NCI-H460 (cell line): Measurements from ENCODE around the gene ITGB2. TPM values are rescaled to one million over a fixed set of nuclear protein-coding genes. Genes with fewer than 3 reads are reported as not detected.

Experiments
- DNase-seq: peaks from one replicate; pipeline ENCODE4 v3.0.0-alpha.2; 2016; ENCODE audit warnings: low read depth; ENCODE audit errors: extremely low read depth
- total RNA-seq: library from RNA; depleted of rRNA; stranded (reverse); fragments of >200 nt; shearing (Covaris generic); gene quantifications from 2 replicates; pipeline ENCODE4 v1.2.3, GENCODE V29; 2014

Gene ITGB2
- total RNA-seq, 1 experiment from 2014 or later: 0.92 TPM

DNA sequence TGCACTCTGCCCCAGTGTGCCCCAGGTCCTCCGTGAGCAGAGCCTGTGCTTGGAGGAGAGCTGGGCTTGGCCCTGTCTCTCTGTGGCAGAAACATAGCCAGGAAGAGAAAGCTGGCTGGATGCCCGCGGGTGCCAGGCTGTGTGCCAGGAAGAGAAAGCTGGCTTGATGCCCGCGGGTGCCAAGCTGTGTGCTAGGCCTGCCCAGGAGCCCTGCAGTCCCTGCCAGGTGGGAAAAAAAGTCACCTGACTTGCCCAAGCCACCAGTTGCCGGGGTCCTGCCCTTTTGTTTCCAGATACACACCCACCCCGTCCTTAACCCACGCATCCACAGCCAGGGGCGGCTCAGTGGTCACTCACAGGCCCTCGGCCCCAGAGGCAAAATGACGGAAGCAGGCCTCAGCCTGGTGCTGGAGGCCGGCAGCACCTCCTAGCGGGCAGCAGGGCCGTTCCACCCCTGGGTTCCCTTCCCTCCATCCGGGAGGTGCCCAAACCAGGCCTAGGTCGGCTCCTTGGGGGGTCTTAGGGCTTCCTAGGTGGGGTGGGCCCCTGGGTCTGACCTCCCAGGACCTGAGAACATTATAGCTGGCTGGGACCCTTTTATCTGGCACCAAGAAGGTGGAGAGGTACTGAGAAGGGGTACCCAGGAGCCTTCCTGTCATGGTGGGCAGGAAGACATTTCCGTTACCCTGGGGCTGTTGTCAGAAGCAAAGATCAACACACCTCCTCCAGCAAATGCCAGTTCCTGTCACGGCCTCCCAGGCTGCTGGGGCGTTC, 9.1 kb downstream of the ITGB2 start:
- DNase-seq: peak; percentile 50

DNA sequence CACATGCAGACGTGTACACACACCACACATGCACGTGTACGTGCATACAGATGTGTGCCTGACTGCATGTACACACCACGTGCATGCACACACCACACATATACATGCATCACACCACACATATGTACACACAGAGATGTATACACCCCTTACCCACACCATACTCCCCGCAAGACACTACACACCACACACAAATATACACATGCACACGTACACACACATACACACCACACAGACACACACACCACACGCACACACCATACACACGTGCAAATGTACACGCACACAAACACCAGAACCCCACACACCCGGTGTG, 9.7 kb downstream of the ITGB2 start:
- no peak for DNase-seq

DNA sequence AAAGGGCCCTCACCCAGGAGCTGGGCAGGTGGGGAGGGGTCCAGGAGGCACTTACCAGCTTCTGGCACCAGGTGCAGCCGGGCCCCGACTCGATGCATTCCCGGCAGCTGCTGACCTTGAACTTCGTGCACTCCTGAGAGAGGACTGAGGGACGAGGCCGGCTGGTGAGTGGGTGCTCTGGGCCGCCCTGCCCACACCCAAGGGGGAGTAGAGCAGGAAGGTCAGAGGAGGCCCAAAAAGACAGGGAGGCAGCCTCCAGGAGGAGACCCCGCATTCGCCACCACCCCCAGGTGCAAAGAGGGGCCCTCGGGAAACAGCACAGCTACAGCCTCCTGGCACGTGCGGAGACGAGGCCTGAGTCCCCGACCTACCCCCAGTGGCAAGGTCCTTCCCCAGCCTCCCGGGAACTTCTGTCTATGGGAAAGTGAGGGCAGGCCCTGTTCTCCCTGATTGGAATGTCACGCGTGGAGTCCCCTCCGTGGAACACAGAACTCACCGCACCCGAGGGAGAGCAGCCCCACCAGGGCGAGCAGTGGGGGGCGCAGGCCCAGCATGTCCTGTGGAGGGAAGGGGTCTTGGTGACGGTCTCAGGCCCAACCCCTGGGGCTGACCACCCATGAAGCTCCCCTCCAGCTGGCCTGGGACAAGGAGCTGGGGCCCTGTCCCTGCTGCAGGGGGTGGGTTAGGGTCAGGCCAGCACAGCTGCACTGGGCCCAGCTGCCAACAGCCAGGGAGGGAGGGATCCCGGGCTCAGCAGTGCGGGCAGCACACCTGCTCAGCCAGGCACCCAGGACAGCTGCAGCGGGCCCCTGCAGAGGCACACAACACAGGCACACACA, 10.3 kb downstream of the ITGB2 start:
- DNase-seq: no peak

DNA sequence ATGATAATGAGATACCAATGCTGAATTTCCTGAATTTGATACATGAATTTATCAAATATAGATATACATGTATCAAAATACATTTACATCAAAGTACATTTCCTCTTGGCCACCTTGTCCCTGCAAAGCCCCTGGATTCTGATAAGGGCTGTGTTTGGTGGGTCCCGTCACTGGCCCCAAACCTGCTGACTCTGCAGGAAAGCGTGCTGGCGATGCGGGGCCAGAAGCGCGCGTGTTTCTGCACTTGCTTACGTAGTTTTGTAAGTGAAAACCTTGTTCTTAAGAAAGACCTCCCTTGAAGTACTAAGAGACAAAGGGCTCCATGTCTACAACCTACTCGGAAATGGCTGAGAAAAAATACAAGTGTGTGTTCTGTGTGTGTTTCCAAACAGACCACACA, 11.0 kb downstream of the ITGB2 start:
- DNase-seq: no peak

DNA sequence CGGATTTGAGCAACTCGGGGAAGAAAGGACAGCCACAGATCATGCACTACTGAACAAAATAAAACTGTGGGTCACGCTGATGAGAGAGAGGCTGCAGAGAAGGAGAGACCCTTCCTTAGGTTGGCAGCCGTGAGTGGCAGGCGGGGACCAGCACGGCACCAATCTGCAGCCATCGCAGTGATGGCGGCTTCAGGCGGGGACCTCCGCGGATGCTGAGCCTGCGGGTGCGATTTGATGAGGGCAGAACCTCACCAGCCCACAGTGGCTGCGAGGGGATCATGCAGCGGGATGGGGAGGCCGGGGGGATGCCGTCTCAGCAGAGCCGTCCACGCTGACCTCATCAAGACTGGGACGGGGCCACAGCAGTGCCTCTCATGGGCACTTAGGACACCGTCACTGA, 11.8 kb downstream of the ITGB2 start:
- DNase-seq: no peak

DNA sequence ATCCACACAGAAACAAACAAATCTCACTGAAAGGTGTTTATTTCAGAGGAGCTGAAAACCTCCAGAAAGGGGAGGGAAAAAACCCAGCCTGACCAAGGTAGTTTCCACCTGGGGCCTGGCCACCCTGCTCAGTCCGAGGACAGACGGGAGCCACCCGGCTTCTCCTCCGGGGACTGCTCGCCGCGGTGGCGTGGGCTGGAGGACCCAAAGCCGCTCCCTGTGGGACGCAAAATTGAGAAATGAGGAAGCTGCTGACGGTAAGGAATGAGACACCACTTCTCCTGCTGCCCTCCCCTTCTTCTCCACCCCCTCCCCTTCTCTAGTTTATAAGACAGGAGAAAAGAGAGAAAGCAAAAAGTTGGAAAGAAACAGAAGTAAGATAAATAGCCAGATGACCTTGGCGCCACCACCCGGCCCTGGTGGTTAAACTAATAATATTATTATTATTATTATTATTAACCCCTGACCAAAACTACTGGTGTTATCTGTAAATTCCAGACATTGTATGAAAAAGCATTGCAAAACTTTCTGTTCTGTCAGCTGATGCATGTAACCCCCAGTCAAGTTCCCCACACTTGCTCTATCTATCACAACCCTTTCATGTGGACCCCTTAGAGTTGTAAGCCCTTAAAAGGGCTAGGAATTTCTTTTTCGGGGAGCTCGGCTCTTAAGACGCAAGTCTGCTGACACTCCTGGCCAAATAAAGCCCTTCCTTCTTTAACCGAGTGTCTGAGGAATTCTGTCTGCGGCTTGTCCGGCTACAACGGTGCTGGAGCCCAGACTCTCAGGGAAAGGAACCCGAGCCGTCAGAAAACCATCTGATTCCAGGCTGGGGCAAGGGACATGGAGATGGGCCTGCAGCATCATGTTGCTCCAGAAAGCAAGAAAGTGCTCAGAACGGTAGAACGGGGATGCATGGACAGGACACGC, 12.5 kb downstream of the ITGB2 start:
- DNase-seq: no peak

DNA sequence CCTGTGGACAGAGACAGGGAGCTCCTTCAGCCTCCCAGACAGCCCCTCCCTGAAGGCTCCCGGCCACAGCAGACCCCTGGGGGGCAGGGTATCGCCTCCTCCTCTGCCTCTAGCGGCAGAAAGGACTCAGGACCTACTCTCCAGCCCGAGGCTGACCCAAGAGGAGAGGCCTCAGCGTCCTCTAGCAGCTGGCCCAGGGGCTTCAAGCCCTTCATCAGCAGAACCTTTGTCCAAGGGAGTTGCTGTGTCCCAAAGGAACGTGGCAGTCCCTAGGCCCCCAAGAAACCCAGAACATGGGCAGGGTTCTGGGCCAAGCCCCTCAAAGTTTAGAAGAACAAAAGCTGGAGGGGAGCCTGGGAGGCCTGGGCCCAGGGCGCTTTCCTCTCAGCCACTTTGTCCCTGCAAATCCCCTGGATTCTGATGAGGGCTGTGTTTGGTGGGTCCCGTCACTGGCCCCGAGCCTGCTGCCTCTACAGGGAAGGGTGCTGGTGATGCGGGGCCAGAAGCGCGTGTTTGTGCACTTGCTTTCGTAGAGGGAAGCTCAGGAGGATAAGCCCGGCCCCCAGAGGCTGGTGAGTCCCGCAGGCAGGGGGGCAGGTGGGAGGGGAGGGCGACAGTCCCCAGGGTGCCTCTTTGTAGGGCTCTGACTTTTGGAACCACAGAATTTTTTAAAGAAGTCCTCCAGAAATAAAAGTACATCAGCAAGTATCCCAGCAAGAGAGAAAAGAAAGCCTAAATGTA, 13.3 kb downstream of the ITGB2 start:
- no peak for DNase-seq

DNA sequence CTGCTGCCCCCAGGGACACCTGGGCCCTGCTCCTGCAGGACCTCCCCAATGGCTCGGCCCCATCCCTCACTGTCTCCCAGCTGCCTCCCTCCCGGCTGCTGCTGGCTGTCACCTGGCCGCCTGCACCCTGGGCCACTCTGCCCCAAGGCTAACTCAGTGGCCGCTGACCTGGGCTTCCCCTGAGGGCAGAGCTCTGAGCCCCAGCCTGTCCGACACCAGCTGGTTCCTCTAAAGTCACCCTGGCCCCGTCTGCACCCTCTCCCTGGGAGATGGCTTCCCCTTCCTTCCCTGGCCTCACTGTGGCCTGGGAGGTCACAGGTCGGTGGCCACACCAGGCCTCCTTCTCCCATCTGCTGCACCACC, 15.0 kb downstream of the ITGB2 start:
- no peak for DNase-seq

DNA sequence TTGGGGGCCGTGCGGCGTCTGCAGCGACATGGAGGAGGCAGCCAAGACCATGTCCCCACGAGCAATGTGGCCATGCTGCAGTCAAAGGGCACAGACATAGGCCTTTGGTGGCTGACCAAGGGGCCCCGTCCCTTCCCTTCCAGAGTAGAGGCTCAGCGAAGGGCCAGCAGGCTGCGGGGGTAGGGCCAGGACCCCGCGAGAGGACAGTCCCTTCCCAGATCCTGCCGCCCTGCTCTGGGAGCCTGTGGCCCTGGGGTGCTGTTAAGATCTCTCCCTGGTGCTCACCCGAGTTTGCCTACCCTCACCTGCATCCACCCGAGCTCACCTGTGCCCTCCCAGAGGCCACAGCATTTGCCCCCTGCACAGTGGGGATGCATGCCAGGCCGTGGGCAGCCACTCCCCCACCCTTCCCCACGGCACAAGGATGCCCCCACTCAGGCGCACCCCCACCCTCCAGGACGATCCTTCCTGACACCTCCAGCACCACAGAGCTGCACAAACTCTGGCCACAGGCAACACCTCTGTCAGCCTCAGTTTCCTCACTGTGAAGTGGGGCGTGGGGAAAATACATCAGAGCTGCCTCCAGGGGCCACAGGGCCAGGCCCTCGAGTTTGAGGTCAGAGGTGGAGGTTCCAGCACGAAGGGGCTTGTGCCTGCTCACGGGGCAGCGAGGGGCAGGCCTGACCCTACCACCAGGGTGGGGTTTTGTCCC, 15.5 kb downstream of the ITGB2 start:
- DNase-seq: no peak

DNA sequence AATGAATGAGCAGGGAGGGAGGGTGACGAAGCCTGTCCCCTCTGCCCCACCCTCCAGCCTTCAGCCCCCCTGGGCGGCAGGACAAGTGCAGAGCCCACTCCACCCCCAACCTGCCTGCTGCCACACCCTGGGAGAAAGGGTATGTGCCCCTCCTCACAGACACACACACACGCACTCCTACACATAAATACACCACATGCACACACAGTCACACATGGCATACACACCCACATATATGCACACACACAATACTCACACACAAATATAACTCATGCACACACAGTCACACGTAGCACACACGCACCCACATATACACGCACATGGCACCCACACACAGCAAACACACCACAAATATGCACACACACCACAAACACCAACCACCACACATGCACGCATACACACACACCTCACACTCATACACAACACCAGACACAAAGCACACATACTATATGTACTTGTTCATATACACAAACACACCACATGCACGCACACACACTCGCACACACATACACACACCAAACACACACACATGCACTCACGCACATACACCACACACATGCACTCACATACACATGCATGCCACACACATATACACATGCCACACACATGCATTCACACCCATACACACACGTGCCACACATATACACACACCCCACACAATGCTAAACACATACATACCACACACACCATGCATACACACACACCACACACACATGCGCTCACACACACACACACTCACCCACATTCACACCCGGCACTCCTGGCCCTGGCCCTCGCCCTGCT, 16.4 kb downstream of the ITGB2 start:
- DNase-seq: no peak

DNA sequence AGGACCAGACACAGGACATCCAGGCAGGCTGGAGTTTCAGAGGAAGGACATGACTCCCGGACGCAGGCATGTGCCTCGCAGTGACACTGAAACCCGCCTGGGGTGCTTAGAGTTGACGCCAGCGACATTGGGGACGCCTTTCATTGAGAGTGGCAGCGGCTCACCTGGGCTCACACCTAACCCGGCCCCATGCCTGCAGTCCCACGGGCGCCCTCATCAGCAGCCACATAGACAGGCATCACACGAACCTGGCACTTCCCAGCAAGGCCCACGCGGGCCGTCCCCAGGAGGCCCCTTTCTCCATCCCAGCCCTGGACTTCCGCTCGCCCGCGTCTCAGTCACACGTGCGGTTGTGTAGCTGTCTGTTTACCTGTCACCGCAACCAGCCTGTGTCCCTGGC, 17.0 kb downstream of the ITGB2 start:
- no peak for DNase-seq

DNA sequence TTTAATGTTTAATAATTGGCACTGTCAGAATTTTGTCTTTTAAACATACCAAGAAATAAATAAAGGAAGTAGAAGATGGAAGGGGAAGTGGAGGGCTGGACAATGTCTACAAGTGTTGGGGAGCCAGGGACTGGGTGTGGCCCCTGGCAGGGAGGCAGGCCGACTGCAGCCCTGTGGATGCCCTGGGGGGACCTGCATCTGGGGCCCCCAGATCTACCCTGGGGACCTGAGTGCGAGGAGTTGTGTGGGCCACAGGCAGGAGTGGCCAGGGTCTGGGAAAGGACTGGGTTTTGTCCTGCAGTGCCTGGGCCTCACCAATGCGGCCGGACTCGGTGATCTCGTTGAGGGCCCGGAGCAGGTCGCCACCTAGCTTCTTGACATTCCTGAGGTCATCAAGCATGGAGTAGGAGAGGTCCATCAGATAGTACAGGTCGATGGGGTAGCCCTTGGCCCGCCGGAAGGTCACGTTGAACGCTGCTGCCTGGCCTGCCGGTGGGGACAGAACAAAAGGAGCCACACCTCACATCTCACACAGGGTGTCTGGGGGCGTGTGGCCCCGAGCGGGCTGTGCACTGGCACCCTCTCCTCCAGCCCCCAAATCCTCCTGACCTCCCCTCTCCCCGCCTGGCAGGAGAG, 17.5 kb downstream of the ITGB2 start:
- no peak for DNase-seq

DNA sequence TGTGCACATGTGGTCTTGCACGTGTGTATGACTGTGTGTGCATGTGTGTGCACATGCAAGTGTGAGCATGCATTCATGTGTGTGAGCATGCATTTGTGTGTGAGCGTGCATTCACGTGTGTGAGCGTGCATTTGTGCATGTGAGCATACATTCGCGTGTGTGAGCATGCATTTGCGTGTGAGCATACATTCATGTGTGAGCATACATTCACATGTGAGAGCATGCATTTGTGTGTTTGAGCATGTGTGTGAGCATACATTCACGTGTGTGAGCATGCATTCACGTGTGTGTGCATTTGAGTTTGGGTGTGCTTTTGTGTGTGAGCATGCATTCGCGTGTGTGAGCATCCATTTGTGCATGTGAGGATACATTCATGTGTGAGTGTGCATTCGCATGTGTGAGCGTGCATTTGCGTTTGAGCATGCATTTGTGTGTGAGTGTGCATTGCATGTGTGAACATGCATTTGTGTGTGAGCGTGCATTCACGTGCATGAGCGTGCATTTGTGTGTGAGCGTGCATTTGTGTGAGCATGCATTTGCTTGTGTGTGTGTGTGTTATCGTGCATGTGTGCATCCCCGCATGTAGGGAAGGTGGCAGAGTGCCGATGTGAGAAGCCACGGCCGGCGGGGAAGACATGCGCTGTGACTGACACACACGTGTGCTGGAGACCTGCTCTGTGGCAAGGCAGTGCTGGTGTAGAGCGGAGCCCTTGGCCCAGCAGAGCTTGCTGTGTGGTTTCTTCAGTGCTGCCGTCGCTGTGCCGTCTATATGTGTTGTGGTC, 18.2 kb downstream of the ITGB2 start:
- DNase-seq: no peak

DNA sequence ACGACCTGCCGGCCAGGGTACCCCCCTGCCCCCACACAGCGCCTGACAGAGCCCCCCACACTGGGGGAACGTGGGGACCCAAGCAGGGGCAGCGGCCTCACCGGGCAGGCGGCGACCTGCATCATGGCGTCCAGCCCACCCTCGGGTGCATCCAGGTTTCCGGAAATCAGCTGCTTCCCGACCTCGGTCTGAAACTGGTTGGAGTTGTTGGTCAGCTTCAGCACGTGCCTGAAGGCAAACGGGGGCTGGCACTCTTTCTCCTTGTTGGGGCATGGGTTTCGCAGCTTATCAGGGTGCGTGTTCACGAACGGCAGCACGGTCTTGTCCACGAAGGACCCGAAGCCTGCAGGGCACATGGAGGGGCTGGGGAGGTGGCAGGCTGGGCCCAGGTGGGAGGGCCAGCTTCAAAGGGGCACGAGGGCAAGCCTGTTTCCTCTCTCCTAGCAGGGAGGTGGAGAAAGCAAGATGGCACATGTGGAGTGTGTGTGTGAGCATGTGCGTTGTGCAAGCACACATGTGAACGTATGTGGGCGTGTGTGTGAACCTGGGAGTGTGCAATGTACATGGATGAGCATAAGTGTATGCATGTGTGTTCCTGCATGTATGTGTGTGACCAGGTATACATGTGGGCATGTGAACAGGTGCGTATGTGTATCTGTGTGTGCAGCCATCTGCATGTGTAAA, 19.2 kb downstream of the ITGB2 start:
- DNase-seq: no peak

DNA sequence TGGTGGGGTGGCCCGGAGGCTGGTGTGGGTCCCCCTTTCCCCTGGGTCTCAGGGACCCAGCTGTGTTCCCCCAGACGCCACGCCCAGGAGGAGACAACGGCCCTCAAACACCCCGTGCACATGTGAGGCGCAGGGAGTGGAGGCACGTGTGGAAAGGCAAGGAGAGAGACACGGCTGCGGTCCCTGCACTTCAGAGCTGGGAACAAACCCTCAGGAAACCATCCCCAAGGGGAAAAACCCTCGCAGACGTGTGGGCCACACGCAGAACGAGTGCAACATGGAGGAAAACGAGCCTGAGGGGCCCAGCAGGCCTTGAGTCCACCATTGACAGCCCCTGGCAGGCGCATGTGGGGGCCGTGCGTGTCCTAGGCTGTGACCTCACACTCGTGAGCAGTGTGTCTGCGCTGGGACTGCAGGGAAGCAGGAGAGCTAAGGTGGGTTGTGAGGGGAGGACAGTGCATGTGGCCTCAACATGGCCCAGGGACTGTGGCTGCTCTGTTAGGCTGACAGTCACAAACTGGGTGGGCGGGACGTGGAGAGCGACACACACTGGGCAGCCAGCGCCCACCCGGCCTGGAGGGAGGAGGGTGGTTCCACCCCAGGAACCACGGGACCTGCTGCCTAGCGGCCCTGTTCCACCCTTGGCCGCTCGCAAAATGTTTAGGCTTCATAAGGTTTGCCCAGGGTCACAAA, 20.0 kb downstream of the ITGB2 start:
- DNase-seq: no peak

DNA sequence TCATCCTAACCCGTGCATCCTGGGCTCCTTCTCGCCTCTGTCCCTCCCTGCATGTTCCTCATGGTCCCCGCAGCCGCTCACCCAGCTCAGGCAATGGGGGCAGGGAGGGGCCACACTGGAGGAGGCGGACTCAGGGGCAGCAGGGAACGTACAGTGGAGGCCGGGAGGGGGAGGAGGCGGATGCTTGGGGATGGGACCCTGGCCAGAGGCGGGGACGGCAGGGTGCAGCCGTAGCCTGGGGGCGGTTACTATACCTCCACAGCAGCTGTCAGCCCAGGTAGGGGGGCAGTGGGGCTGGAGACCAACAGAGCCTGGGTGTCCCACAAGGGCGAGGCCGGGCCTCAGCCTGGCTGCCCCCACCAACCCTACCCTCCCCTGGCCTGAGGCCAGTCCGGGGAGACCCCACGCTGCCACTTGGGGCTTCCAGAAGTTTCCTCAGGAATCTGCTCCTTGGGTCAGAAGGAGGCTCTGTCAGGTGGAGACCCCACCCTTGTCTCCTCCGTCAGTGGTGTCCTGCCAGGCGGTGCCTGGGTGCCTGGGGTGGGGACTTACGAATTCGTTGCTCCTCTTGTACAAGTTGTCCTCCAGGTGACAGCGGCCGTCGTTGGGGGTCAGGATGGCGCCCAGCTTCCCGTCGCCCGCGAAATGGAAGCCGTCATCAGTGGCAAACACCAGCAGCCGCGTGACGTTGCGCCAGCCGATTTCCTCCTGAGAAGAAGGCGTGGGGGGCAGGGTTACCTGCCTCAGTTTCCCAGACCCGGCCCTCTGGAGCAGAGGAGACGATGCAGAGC, 20.7 kb downstream of the ITGB2 start:
- DNase-seq: no peak
